Stimulated activated CD4-positive, alpha-beta T cell treated with anti-CD3 and anti-CD28 coated beads, TNF-alpha, amount 100 ng/mL, for 1 hour (primary cell): ENCODE data around the gene DMAC1.

Source experiments
- DNase-seq, 3 donors: peaks; one replicate each; pipeline ENCODE4 v3.0.0-alpha.2; 2020; ENCODE audit warnings: low read depth in 3 of 3, low spot score in 1 of 3

The DMAC1 gene

GRCh38 chr9:7783635-7784063 is 15.9 kb downstream of the DMAC1 start:
- no peak for DNase-seq

- DNase-seq = no peak
These were observed 17.0 kb downstream of the DMAC1 start for GRCh38 chr9:7782400-7783120.

- no peak for DNase-seq
These were observed 19.2 kb downstream of the DMAC1 start for GRCh38 chr9:7780261-7780988.

DNA sequence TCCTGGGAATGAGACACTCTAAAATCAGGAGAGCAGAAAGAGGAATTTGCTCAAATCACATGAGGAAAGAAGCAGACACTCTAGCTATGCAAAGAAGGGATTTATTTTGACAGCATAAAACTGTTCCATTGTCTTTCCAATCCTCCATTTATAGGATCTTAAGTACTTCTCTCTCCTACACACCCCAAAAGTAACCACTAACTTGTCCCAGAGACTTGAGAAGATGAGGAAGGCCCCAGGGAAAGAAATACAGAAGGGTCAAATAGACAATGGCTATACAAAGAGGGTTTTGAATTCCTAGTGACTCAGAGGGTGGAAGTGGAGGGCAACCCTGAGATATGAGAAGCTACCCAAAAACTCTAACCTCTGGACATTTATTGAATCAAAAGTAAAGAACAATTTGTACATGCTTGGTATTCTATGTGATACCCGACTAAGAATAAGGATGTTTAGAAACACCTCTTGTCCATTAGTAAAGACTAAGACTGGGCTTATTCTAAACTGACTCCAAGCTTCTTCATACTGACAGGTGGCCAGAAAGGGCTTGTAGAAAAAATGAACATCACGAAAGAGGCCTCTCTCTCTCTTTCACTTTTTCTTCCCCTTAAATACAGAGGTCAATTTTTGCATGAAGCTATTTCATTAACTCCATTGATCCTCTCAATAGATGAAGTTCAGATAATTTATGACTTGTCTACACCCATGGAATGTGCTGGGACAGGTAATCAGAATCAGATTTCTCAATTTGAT is 20.6 kb downstream of the DMAC1 start:
- no peak for DNase-seq

DNA sequence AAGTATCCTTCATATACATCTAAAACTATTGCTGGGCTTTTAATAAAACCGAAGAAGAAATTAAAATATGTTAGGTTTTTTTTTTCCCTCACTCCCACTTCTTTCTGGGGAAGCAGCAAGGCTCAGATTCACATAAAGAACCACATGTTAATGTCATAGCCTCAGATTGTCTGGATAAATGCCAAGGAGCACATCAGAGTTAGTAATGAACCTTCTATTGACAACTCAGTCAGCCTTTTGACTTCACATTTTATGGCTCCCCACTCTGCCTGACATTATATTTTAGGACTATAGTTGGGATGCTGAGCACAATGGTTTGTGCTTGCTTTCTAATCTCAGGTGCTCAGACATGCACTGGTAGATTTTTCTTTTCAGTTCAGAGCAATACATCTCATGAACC is 21.8 kb downstream of the DMAC1 start:
- no peak for DNase-seq

DNA sequence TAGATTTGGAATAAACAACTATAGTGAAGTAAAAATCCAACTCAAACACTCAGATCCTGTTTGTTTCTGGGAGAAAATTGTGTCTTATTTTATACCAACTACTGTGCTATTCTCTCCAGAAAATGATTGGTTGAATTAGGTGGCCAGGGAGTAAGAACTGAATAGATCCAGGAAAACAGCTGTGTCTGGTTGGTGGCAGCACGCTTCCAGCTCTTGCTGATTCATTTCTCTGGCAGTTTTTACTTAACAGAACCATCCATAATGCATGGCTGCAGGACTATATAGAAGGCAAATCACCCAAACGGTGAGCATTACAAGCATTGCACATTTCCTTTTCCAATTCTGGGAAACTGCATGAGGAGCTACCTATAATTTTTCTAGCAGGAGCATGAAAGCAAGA is 29.5 kb downstream of the DMAC1 start:
- DNase-seq = no peak

DNA sequence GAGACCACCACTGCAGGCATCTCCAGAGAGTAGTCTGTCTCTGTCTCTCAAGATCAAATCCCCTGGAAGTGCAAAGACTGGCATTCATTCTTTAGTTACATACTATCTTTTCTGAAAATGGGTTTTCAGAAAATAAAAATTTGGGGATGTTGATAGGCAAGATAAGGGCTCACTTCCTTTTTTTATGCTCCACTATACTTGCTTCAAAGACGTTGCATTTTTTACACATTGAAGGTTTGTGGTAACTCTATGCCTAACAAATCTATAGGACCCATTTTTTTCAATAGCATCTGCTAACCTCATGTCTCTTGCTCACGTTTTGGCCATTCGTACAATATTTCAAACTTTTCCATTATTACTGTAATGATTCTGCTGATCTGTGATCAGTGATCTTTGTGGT is 37.0 kb downstream of the DMAC1 start:
- DNase-seq = no peak

GRCh38 chr9:7760014-7760415 is 39.6 kb downstream of the DMAC1 start:
- no peak for DNase-seq

DNA sequence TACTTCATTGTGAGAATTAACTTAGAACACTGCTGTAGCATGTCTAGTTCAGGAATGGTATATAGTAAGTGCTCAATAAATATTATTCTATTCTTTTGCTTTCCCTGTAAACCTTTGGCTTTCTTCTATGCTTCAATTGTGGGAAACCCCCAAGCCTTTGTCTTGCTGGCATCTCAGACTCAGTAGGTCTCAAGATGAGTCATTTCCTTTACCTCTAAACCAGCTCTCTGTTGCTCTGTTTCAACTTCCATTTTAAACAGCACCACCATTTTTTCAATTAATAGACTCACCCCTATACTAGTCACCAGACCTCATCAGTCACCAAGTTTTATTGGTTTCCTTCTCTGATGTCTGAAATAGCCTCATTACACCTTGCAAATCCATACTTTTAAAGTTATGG is 43.5 kb downstream of the DMAC1 start:
- DNase-seq = no peak

GRCh38 chr9:7752481-7752880 is 47.1 kb downstream of the DMAC1 start:
- DNase-seq = no peak
